Neural crest cell (in vitro differentiated cells): ENCODE measurements around the gene ADAM30. TPM values are rescaled to one million over a fixed set of nuclear protein-coding genes. Genes with fewer than 3 reads are reported as not detected.
"Not testable (repeated sequence)": the region's sequence is repeated elsewhere in the genome, so short reads cannot be mapped to it uniquely, and the experiment has no call there.

Source experiments
- DNase-seq: peaks from one replicate; pipeline ENCODE4 v3.0.0; 2021; ENCODE audit warnings: low read depth, mixed read lengths, low spot score
- H3K27ac Mint-ChIP-seq: one replicate; pipeline ENCODE4 v1.8.0; 2021; ENCODE audit warnings: mild to moderate bottlenecking, mixed read lengths; ENCODE audit not compliant: unreplicated experiment
- H3K27me3 Mint-ChIP-seq: 2 replicates; pipeline ENCODE4 v1.8.0; 2021; ENCODE audit warnings: low read depth, mild to moderate bottlenecking, mixed read lengths
- H3K36me3 Mint-ChIP-seq: 2 replicates; pipeline ENCODE4 v1.8.0; 2021; ENCODE audit warnings: low read depth, mild to moderate bottlenecking, mixed read lengths
- H3K4me1 Mint-ChIP-seq: 2 replicates; pipeline ENCODE4 v1.8.0; 2021; ENCODE audit warnings: mixed read lengths
- H3K4me3 Mint-ChIP-seq: one replicate; pipeline ENCODE4 v1.8.0; 2021; ENCODE audit warnings: mild to moderate bottlenecking, mixed read lengths
- H3K9me3 Mint-ChIP-seq: 2 replicates; pipeline ENCODE4 v1.8.0; 2021; ENCODE audit warnings: mixed read lengths
- CTCF ChIP-seq: fragments of 200-600 bp; sonication (generic); conservative IDR thresholded peaks from 2 replicates; pipeline ENCODE4 v1.5.0; 2021; ENCODE audit warnings: antibody characterized with exemption, mild to moderate bottlenecking
- total RNA-seq: library from RNA; stranded (reverse); gene quantifications from 2 replicates; pipeline ENCODE4 v1.2.1, GENCODE V29; 2021

The ADAM30 gene
- total RNA-seq, 1 donor from 2014 or later, result not detected

GRCh38 chr1:119866451-119866850 lies 29.9 kb downstream of the ADAM30 start:
- no peaks in the 10 kb centered on the region for H3K9me3 Mint-ChIP-seq
- H3K36me3 Mint-ChIP-seq, result no peaks in the 10 kb centered on the region
- H3K4me1 Mint-ChIP-seq, result peaks cover 4% of the 10 kb centered on the region
- no peak for TF ChIP-seq CTCF
- peaks cover 9% of the 10 kb centered on the region for H3K27me3 Mint-ChIP-seq
- H3K27ac Mint-ChIP-seq, result no peak overlapping the region
- no peak for DNase-seq
- H3K4me3 Mint-ChIP-seq, result no peak overlapping the region

- H3K4me3 Mint-ChIP-seq, result no peak overlapping the region
- H3K9me3 Mint-ChIP-seq, result no peaks in the 10 kb centered on the region
- no peak for DNase-seq
- no peak overlapping the region for H3K27ac Mint-ChIP-seq
- H3K4me1 Mint-ChIP-seq, result no peaks in the 10 kb centered on the region
- TF ChIP-seq CTCF, result no peak
- H3K27me3 Mint-ChIP-seq, result peaks cover 9% of the 10 kb centered on the region
- H3K36me3 Mint-ChIP-seq, result no peaks in the 10 kb centered on the region
These were observed 30.7 kb downstream of the ADAM30 start for GRCh38 chr1:119865627-119866026.

- Mint-ChIP-seq H3K4me3 (no peak overlapping the region), H3K27ac (no peak overlapping the region), H3K27me3 (peaks cover 9% of the 10 kb centered on the region), H3K4me1 (no peaks in the 10 kb centered on the region), H3K9me3 (no peaks in the 10 kb centered on the region), H3K36me3 (no peaks in the 10 kb centered on the region)
- no peak for TF ChIP-seq CTCF
- DNase-seq, result no peak
These were observed 34.0 kb downstream of the ADAM30 start for GRCh38 chr1:119862276-119862675.

GRCh38 chr1:119861547-119861946 lies 34.8 kb downstream of the ADAM30 start:
- Mint-ChIP-seq H3K4me1 (no peaks in the 10 kb centered on the region), H3K9me3 (no peaks in the 10 kb centered on the region), H3K27me3 (peaks cover 9% of the 10 kb centered on the region), H3K36me3 (no peaks in the 10 kb centered on the region), H3K27ac (no peak overlapping the region), H3K4me3 (no peak overlapping the region)
- TF ChIP-seq CTCF, result no peak
- no peak for DNase-seq

- Mint-ChIP-seq H3K27me3 (peaks cover 5% of the 10 kb centered on the region), H3K4me3 (no peak overlapping the region), H3K36me3 (no peaks in the 10 kb centered on the region), H3K27ac (no peak overlapping the region), H3K4me1 (no peaks in the 10 kb centered on the region), H3K9me3 (no peaks in the 10 kb centered on the region)
- no peak for TF ChIP-seq CTCF
- no peak for DNase-seq
These were observed 36.7 kb downstream of the ADAM30 start for GRCh38 chr1:119859647-119860046.

GRCh38 chr1:119858556-119859214 lies 37.6 kb downstream of the ADAM30 start:
- not testable (repeated sequence) for H3K4me3 Mint-ChIP-seq, H3K4me1 Mint-ChIP-seq, H3K27me3 Mint-ChIP-seq, H3K27ac Mint-ChIP-seq, DNase-seq, H3K9me3 Mint-ChIP-seq, H3K36me3 Mint-ChIP-seq
